HEK293T (cell line): ENCODE measurements around the gene PIAS3.
A peak's percentile ranks its signal among the peaks of the same experiment; 100 is the strongest.

Experiments used
- CTCF ChIA-PET: fragments of 350-600 bp; formaldehyde crosslinking; extraction: SDS; loops from one replicate; lab custom pipeline; 2021; ENCODE audit warnings: antibody characterized with exemption, inconsistent platforms; lab: Yijun Ruan, JAX
- POLR2A ChIA-PET: fragments of 350-600 bp; formaldehyde crosslinking; extraction: SDS; loops from one replicate; lab custom pipeline; 2020; ENCODE audit warnings: antibody characterized with exemption, inconsistent platforms; lab: Yijun Ruan, JAX
- DNase-seq: peaks from one replicate; pipeline ENCODE4 v3.0.0; 2012; ENCODE audit warnings: mixed read lengths; ENCODE audit errors: extremely low spot score
- ARNT ChIP-seq: fragments of 450-650 bp; IDR thresholded peaks from 2 replicates; pipeline ENCODE4 v1.6.1; 2017; ENCODE audit warnings: mild to moderate bottlenecking
- BHLHE40 ChIP-seq: fragments of 450-650 bp; IDR thresholded peaks from 2 replicates; pipeline ENCODE4 v1.6.1; 2016; ENCODE audit warnings: mild to moderate bottlenecking, moderate library complexity, borderline replicate concordance
- CTBP1 ChIP-seq: fragments of 450-650 bp; IDR thresholded peaks from 2 replicates; pipeline ENCODE4 v1.6.1; 2016; ENCODE audit warnings: borderline replicate concordance
- ELF4 ChIP-seq: fragments of 450-650 bp; IDR thresholded peaks from 2 replicates; pipeline ENCODE4 v1.6.1; 2017; ENCODE audit warnings: antibody characterized with exemption
- FOXA1 ChIP-seq: fragments of 450-650 bp; IDR thresholded peaks from 2 replicates; pipeline ENCODE4 v1.6.1; 2016; ENCODE audit warnings: mild to moderate bottlenecking
- FOXK2 ChIP-seq: fragments of 450-650 bp; IDR thresholded peaks from 2 replicates; pipeline ENCODE4 v1.6.1; 2016; ENCODE audit warnings: mild to moderate bottlenecking
- FOXM1 ChIP-seq: fragments of 450-650 bp; IDR thresholded peaks from 2 replicates; pipeline ENCODE4 v1.6.1; 2017; ENCODE audit warnings: mild to moderate bottlenecking, borderline replicate concordance
- HDGF ChIP-seq: fragments of 450-650 bp; IDR thresholded peaks from 2 replicates; pipeline ENCODE4 v1.6.1; 2017; ENCODE audit warnings: antibody characterized with exemption, borderline replicate concordance
- L3MBTL2 ChIP-seq: fragments of 450-650 bp; conservative IDR thresholded peaks from 2 replicates; pipeline ENCODE4 v1.6.1; 2016; ENCODE audit warnings: mild to moderate bottlenecking
- LEF1 ChIP-seq: fragments of 450-650 bp; IDR thresholded peaks from 2 replicates; pipeline ENCODE4 v1.6.1; 2017; ENCODE audit warnings: mild to moderate bottlenecking, borderline replicate concordance
- NFRKB ChIP-seq: fragments of 450-650 bp; IDR thresholded peaks from 2 replicates; pipeline ENCODE4 v1.6.1; 2016; ENCODE audit warnings: mild to moderate bottlenecking, moderate library complexity
- PKNOX1 ChIP-seq: fragments of 450-650 bp; IDR thresholded peaks from 2 replicates; pipeline ENCODE4 v1.6.1; 2016
- SP1 ChIP-seq: fragments of 450-650 bp; IDR thresholded peaks from 2 replicates; pipeline ENCODE4 v1.6.1; 2017
- SUZ12 ChIP-seq: fragments of 450-650 bp; IDR thresholded peaks from 2 replicates; pipeline ENCODE4 v1.6.1; 2016; ENCODE audit warnings: mild to moderate bottlenecking
- TARDBP ChIP-seq: fragments of 450-650 bp; IDR thresholded peaks from 2 replicates; pipeline ENCODE4 v1.6.1; 2016
- ZNF384 ChIP-seq: fragments of 450-650 bp; IDR thresholded peaks from 2 replicates; pipeline ENCODE4 v1.6.1; 2016

Gene PIAS3

GRCh38 chr1:145858901-145859490 lies at the start of gene PIAS3:
PIAS3 (minus strand) TSS chr1:145859081; CDS start chr1:145858990, 91 bp downstream.
- TF ChIP-seq HDGF (peak; percentile 86), NFRKB (no peak), FOXM1 (0 out of 2 replicates have a peak, but pooled peaks have one; percentile 3)
- ChIA-PET POLR2A (interaction anchor here (0.8 to 4.7 kb wide), 31 partner anchors 9 to 193 kb away, joined by 3 to 86 read pairs (median 7); partner anchors contain the start of genes ANKRD34A, ANKRD35, LIX1L and NUDT17), CTCF (interaction anchor here (0.6 to 5.6 kb wide), 10 partner anchors 12 to 155 kb away, joined by 3 to 97 read pairs (median 3); partner anchors contain the start of genes ITGA10 and NUDT17)
- DNase-seq, result peak; percentile 98

GRCh38 chr1:145908653-145909052 lies 49.8 kb upstream of the PIAS3 start:
- POLR2A ChIA-PET, result interaction anchor here (1.8 to 2.7 kb wide), 4 partner anchors 10 to 56 kb away, joined by 9 to 11 read pairs (median 10); partner anchors contain the start of genes ANKRD34A, PEX11B, POLR3GL and RBM8A
- TF ChIP-seq TARDBP (no peak), LEF1 (no peak), HDGF (no peak), ELF4 (no peak), ARNT (no peak)
- CTCF ChIA-PET, result interaction anchor here (0.5 to 4.3 kb wide), 6 partner anchors 9 to 125 kb away, joined by 3 to 50 read pairs (median 4); partner anchors contain the start of gene RBM8A
- no peak for DNase-seq

GRCh38 chr1:145906954-145907753 lies 48.3 kb upstream of the PIAS3 start:
- ChIA-PET POLR2A (interaction anchor here (1.4 to 2.7 kb wide), 4 partner anchors 12 to 57 kb away, joined by 5 to 11 read pairs (median 9); partner anchors contain the start of genes ANKRD34A, PEX11B, POLR3GL and RBM8A), CTCF (interaction anchor here (0.6 to 4.3 kb wide), 2 partner anchors 15 to 21 kb away, joined by 4 to 50 read pairs; no protein-coding TSS in a partner anchor)
- TF ChIP-seq FOXM1, result no peak
- TF ChIP-seq ZNF384, result 0 out of 2 replicates have a peak, but pooled peaks have one; percentile 38
- DNase-seq, result no peak

- TF ChIP-seq ARNT (no peak), HDGF (no peak), LEF1 (no peak), FOXM1 (no peak), BHLHE40 (no peak), L3MBTL2 (no peak), ZNF384 (no peak), NFRKB (no peak)
- DNase-seq, result no peak
- CTCF ChIA-PET, result no interaction called here
- POLR2A ChIA-PET, result no interaction called here
Measured at GRCh38 chr1:145901312-145902021, 42.6 kb upstream of the PIAS3 start.

GRCh38 chr1:145898756-145899155 lies 39.9 kb upstream of the PIAS3 start:
- no peak for TF ChIP-seq SP1
- no peak for TF ChIP-seq LEF1
- no peak for TF ChIP-seq NFRKB
- no peak for TF ChIP-seq HDGF
- no peak for TF ChIP-seq ARNT
- no peak for TF ChIP-seq BHLHE40
- no peak for TF ChIP-seq PKNOX1
- no peak for TF ChIP-seq FOXK2
- no peak for TF ChIP-seq FOXM1
- TF ChIP-seq TARDBP, result no peak
- no peak for TF ChIP-seq CTBP1
- CTCF ChIA-PET, result interaction anchor here (1.0 kb wide), 1 partner anchor 40 kb away, joined by 3 read pairs; the partner anchor contains the start of gene PIAS3
- no peak for DNase-seq
- POLR2A ChIA-PET, result interaction anchor here (0.6 kb wide), 1 partner anchor 66 kb away, joined by 4 read pairs; the partner anchor contains the start of genes ANKRD34A and POLR3GL

- DNase-seq, result no peak
- TF ChIP-seq BHLHE40 (no peak), HDGF (no peak), PKNOX1 (no peak), FOXA1 (no peak), FOXK2 (no peak), TARDBP (no peak), CTBP1 (no peak), ZNF384 (no peak), SUZ12 (no peak), SP1 (no peak), FOXM1 (no peak)
- ChIA-PET CTCF (interaction anchor here (1.0 kb wide), 1 partner anchor 17 kb away, joined by 3 read pairs; no protein-coding TSS in a partner anchor), POLR2A (no interaction called here)
Measured at GRCh38 chr1:145897969-145898368, 39.1 kb upstream of the PIAS3 start.
